GM12892 (cell line): ENCODE measurements around the gene NCAPD2.

Experiments used
- POLR2A ChIP-seq: IDR thresholded peaks from 2 replicates; pipeline ENCODE4 v1.6.1; 2011; ENCODE audit warnings: low read depth, low read length, control low read depth
- POLR2AphosphoS5 ChIP-seq: IDR thresholded peaks from 2 replicates; pipeline ENCODE4 v1.6.1; 2011; ENCODE audit warnings: low read depth, low read length, control low read depth
- TAF1 ChIP-seq: IDR thresholded peaks from 2 replicates; pipeline ENCODE4 v1.6.1; 2011; ENCODE audit warnings: low read depth, mild to moderate bottlenecking, control low read depth, low read length, borderline replicate concordance

GRCh38 chr12:6508087-6508486 lies 14.2 kb downstream of the NCAPD2 start:
- TF ChIP-seq POLR2A = no peak
- TF ChIP-seq POLR2AphosphoS5 = no peak
- TF ChIP-seq TAF1 = no peak
